DND-41 (cell line): ENCODE results near the gene NKAIN2.

ENCODE experiments used
- EZH2 ChIP-seq: IDR thresholded peaks from 3 replicates; pipeline ENCODE4 v1.6.1; 2012; ENCODE audit warnings: borderline replicate concordance, low read depth, mild to moderate bottlenecking, moderate library complexity, low read length, inconsistent platforms; ENCODE audit not compliant: severe bottlenecking
- TF ChIP-seq, protein P1 (sequence below): IDR thresholded peaks from 2 replicates; pipeline ENCODE4 v1.5.1; 2012; ENCODE audit warnings: borderline replicate concordance, low read length, moderate library complexity, mild to moderate bottlenecking; ENCODE audit not compliant: poor library complexity, severe bottlenecking; ENCODE audit errors: extremely low read depth

DNA sequence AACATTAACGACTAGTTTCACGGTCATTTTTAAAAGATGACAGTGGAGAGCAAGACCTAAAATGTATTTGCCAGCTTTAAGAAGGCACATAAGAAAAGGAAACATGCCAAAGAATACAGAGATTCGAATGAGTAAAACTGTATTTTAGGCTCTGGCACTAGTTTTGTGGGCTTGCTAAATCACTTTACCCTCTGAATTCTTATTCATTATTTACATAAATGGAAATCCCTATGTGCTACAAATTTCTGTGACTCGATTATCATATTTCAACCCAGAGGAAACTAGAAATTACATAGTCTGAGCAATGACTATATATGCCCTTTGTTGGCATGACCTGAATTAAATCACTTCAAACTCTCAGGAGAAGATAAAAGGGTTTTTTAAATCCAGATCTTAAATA, 716.8 kb downstream of the NKAIN2 start:
- TF ChIP-seq EZH2, result no peak
- TF ChIP-seq, protein P1, sequence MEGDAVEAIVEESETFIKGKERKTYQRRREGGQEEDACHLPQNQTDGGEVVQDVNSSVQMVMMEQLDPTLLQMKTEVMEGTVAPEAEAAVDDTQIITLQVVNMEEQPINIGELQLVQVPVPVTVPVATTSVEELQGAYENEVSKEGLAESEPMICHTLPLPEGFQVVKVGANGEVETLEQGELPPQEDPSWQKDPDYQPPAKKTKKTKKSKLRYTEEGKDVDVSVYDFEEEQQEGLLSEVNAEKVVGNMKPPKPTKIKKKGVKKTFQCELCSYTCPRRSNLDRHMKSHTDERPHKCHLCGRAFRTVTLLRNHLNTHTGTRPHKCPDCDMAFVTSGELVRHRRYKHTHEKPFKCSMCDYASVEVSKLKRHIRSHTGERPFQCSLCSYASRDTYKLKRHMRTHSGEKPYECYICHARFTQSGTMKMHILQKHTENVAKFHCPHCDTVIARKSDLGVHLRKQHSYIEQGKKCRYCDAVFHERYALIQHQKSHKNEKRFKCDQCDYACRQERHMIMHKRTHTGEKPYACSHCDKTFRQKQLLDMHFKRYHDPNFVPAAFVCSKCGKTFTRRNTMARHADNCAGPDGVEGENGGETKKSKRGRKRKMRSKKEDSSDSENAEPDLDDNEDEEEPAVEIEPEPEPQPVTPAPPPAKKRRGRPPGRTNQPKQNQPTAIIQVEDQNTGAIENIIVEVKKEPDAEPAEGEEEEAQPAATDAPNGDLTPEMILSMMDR, result no peak
